VCaP (cell line): ENCODE measurements around the gene ARHGEF4.
"Not testable (repeated sequence)": the region's sequence is repeated elsewhere in the genome, so short reads cannot be mapped to it uniquely, and the experiment has no call there.

Experiments used
- H3K27ac ChIP-seq: fragments of 450-650 bp; 2 replicates; pipeline ENCODE4 v1.5.1; 2017
- CTCF ChIP-seq: fragments of 450-650 bp; conservative IDR thresholded peaks from 2 replicates; pipeline ENCODE4 v1.5.1; 2017; ENCODE audit warnings: mild to moderate bottlenecking, moderate library complexity

ARHGEF4 gene

GRCh38 chr2:131058214-131058843 lies 221.6 kb downstream of the ARHGEF4 start:
- TF ChIP-seq CTCF = no peak
- no peak overlapping the region for H3K27ac ChIP-seq

- H3K27ac ChIP-seq = no peak overlapping the region
- TF ChIP-seq CTCF = no peak
These were observed 222.2 kb downstream of the ARHGEF4 start for GRCh38 chr2:131058920-131059319.

GRCh38 chr2:131063501-131064283 lies 227.0 kb downstream of the ARHGEF4 start:
- no peak overlapping the region for H3K27ac ChIP-seq

GRCh38 chr2:131064589-131065512 lies 228.1 kb downstream of the ARHGEF4 start:
- no peak overlapping the region for H3K27ac ChIP-seq
- TF ChIP-seq CTCF = no peak

More at GRCh38 chr2:131063501-131064283, 227.0 kb downstream of the ARHGEF4 start:
- no peak for TF ChIP-seq CTCF

GRCh38 chr2:131067465-131068125 lies 230.9 kb downstream of the ARHGEF4 start:
- H3K27ac ChIP-seq = no peak overlapping the region
- no peak for TF ChIP-seq CTCF

GRCh38 chr2:131068172-131068571 lies 231.5 kb downstream of the ARHGEF4 start:
- H3K27ac ChIP-seq = not testable (repeated sequence)

GRCh38 chr2:131075578-131075977 lies 238.9 kb downstream of the ARHGEF4 start:
- not testable (repeated sequence) for H3K27ac ChIP-seq

- no peak overlapping the region for H3K27ac ChIP-seq
These were observed 240.0 kb downstream of the ARHGEF4 start for GRCh38 chr2:131076707-131077106.

More at GRCh38 chr2:131076707-131077106, 240.0 kb downstream of the ARHGEF4 start:
- no peak for TF ChIP-seq CTCF
